HepG2 (cell line): ENCODE measurements around the gene ALOX5AP. TPM values are rescaled to one million over a fixed set of nuclear protein-coding genes. Genes with fewer than 3 reads are reported as not detected.

Experiments used
- ATAC-seq: fragments of 200-7000 bp; cut with Tn5 transposase; 3 replicates; pipeline ENCODE4 v1.9.1; 2020; ENCODE audit warnings: mild to moderate bottlenecking, moderate library complexity
- Bru-seq: library from RNA; stranded (reverse); fragments of 400-500 nt; gene quantifications from one replicate; lab custom pipeline; 2021; lab: Mats Ljungman, UMichigan
- BruChase-seq, 2 experiments: library from RNA; stranded (reverse); fragments of 400-500 nt; gene quantifications; one replicate each; lab custom pipeline; 2021; lab: Mats Ljungman, UMichigan
- BruUV-seq: library from RNA; stranded (reverse); fragments of 400-500 nt; replicated peaks from 2 replicates; lab custom pipeline; 2021; lab: Mats Ljungman, UMichigan
- CTCF ChIA-PET: fragments of 300-600 bp; formaldehyde crosslinking; extraction: SDS; loops from one replicate; lab custom pipeline; 2021; ENCODE audit warnings: low total read pairs, inconsistent platforms, low intra/inter-chr PET ratio; lab: Yijun Ruan, JAX
- POLR2A ChIA-PET: fragments of 350-600 bp; sonication (Branson Sonifier 250); formaldehyde crosslinking; loops from one replicate; lab custom pipeline; 2020; ENCODE audit warnings: antibody characterized with exemption, inconsistent platforms; lab: Yijun Ruan, JAX
- DNase-seq: peaks from one replicate; pipeline ENCODE4 v3.0.0-alpha.2; 2015; ENCODE audit warnings: low spot score
- FAIRE-seq: peaks from 3 replicates; lab custom pipeline; 2011; peaks lifted over from hg19 to GRCh38; lab: Jason Lieb, UNC
- H2AFZ ChIP-seq: one replicate; pipeline ENCODE4 v1.6.1; 2011; ENCODE audit warnings: low read length, inconsistent platforms
- H3K27ac ChIP-seq: fragments of 300-600 bp; 3 replicates; pipeline ENCODE4 v1.8.0; 2011; ENCODE audit warnings: mixed run types, mild to moderate bottlenecking, mixed read lengths, low read length, inconsistent platforms; ENCODE audit not compliant: insufficient read depth; ENCODE audit errors: extremely low read length
- H3K27me3 ChIP-seq, 2 experiments: fragments of 200-600 bp in 1 of 2; 2 replicates in 1 of 2; 3 replicates in 1 of 2; pipeline versions ENCODE4 v1.6.0 to v1.8.0; 2011; ENCODE audit warnings: low read length in 2 of 2, mild to moderate bottlenecking in 2 of 2, moderate library complexity in 2 of 2, inconsistent platforms in 1 of 2; ENCODE audit not compliant: insufficient read depth in 2 of 2, control insufficient read depth in 1 of 2
- H3K36me3 ChIP-seq, 2 experiments: fragments of 200-600 bp in 1 of 2; replicated peaks in 1 of 2; 2 replicates in 1 of 2; 3 replicates in 1 of 2; pipeline versions ENCODE4 v1.5.1 to v1.8.0; 2011; ENCODE audit warnings: low read length in 2 of 2, inconsistent platforms in 1 of 2; ENCODE audit not compliant: insufficient read depth in 2 of 2, control insufficient read depth in 1 of 2
- H3K4me1 ChIP-seq: 2 replicates; pipeline ENCODE4 v1.5.1; 2012; ENCODE audit warnings: low read length, inconsistent platforms; ENCODE audit not compliant: insufficient read depth
- H3K4me2 ChIP-seq: 2 replicates; pipeline ENCODE4 v1.6.0; 2011; ENCODE audit warnings: low read depth, low read length, inconsistent platforms
- H3K4me3 ChIP-seq, 3 experiments: fragments of 200-600 bp in 1 of 3; sonication (generic), shearing (Covaris generic) in 1 of 3; replicated peaks in 1 of 3; 2 replicates each; pipeline ENCODE4 v1.5.1; 2011 to 2016; ENCODE audit warnings: low read length in 3 of 3, inconsistent platforms in 2 of 3, low read depth in 2 of 3, mild to moderate bottlenecking in 2 of 3, control low read depth in 1 of 3, mixed read lengths in 1 of 3; ENCODE audit not compliant: insufficient read depth in 1 of 3
- H3K79me2 ChIP-seq: one replicate; pipeline ENCODE4 v1.6.1; 2011; ENCODE audit warnings: low read length, inconsistent platforms; ENCODE audit not compliant: insufficient read depth
- H3K9ac ChIP-seq: 2 replicates; pipeline ENCODE4 v1.6.0; 2011; ENCODE audit warnings: mild to moderate bottlenecking, low read depth, low read length, inconsistent platforms; ENCODE audit not compliant: insufficient read depth
- H3K9me3 ChIP-seq: 2 replicates; pipeline ENCODE4 v1.5.1; 2012; ENCODE audit warnings: mild to moderate bottlenecking, low read length
- H4K20me1 ChIP-seq: 2 replicates; pipeline ENCODE4 v1.6.0; 2011; ENCODE audit warnings: inconsistent platforms, mild to moderate bottlenecking, low read length, moderate library complexity; ENCODE audit not compliant: insufficient read depth
- AHR ChIP-seq: IDR thresholded peaks from 2 replicates; pipeline ENCODE4 v1.6.1; 2018; ENCODE audit warnings: missing genetic modification reagents, missing compliant biosample characterization
- CERS6 ChIP-seq: sonication (generic); formaldehyde crosslinking; IDR thresholded peaks from 2 replicates; pipeline ENCODE4 v1.5.0; 2020; ENCODE audit warnings: missing genetic modification reagents
- CREM ChIP-seq, 2 experiments: sonication (generic) in 1 of 2; formaldehyde crosslinking in 1 of 2; IDR thresholded peaks; 2 replicates each; pipeline versions ENCODE4 v1.4.0 to v1.6.1; 2016 to 2020; ENCODE audit warnings: antibody characterized with exemption in 1 of 2, mild to moderate bottlenecking in 1 of 2, missing genetic modification reagents in 1 of 2
- KDM3A ChIP-seq: IDR thresholded peaks from 2 replicates; pipeline ENCODE4 v1.6.1; 2018; ENCODE audit warnings: low read depth, missing compliant biosample characterization
- MIER2 ChIP-seq: IDR thresholded peaks from 2 replicates; pipeline ENCODE4 v1.6.1; 2016; ENCODE audit warnings: missing biosample characterization, missing genetic modification reagents
- MLXIP ChIP-seq: sonication (generic); formaldehyde crosslinking; IDR thresholded peaks from 2 replicates; pipeline ENCODE4 v1.9.0; 2021; ENCODE audit warnings: missing genetic modification reagents, borderline replicate concordance
- MTF1 ChIP-seq: sonication (generic); formaldehyde crosslinking; IDR thresholded peaks from 2 replicates; pipeline ENCODE4 v1.5.0; 2020; ENCODE audit warnings: missing genetic modification reagents
- NFKBIZ ChIP-seq: IDR thresholded peaks from 2 replicates; pipeline ENCODE4 v1.6.1; 2018; ENCODE audit warnings: missing genetic modification reagents, missing compliant biosample characterization
- NR2F2 ChIP-seq: IDR thresholded peaks from 2 replicates; pipeline ENCODE4 v1.6.1; 2012; ENCODE audit warnings: low read depth, inconsistent platforms, borderline replicate concordance
- ZNF18 ChIP-seq: sonication (generic); formaldehyde crosslinking; IDR thresholded peaks from 2 replicates; pipeline ENCODE4 v1.8.0; 2022; ENCODE audit warnings: mild to moderate bottlenecking, missing genetic modification reagents; ENCODE audit not compliant: insufficient replicate concordance
- ZNF263 ChIP-seq: sonication (generic); formaldehyde crosslinking; IDR thresholded peaks from 2 replicates; pipeline ENCODE4 v1.4.0; 2020; ENCODE audit warnings: missing genetic modification reagents
- ZNF292 ChIP-seq: sonication (generic); formaldehyde crosslinking; IDR thresholded peaks from 2 replicates; pipeline ENCODE4 v1.8.1; 2022; ENCODE audit warnings: mild to moderate bottlenecking, low read depth, missing genetic modification reagents, borderline replicate concordance
- ZNF749 ChIP-seq: sonication (generic); formaldehyde crosslinking; IDR thresholded peaks from 2 replicates; pipeline ENCODE4 v1.8.0; 2022; ENCODE audit warnings: mild to moderate bottlenecking, missing genetic modification reagents, moderate library complexity, borderline replicate concordance
- WGBS: methylation state at CpG from one replicate; pipeline ENCODE4 v1.1.6; 2017; ENCODE audit warnings: low lambda C conversion rate; 5-methylcytosine and 5-hydroxymethylcytosine counted together
- in situ Hi-C: cut with HindIII; loops from 2 replicates; pipeline ENCODE4 v1.10.0; 2017; ENCODE audit warnings: low pct_unique_long_range_greater_than_20kb; ENCODE audit not compliant: extremely low pct_ligation_motif_present
- intact Hi-C: fragments of 100-400 bp; cut with micrococcal nuclease; formaldehyde crosslinking; loops from one replicate; pipeline ENCODE4 v1.10.0; 2022; ENCODE audit not compliant: unreplicated experiment
- long read RNA-seq, 2 experiments: library from RNA in 1 of 2; library from polyadenylated mRNA in 1 of 2; stranded (forward) in 1 of 2; unstranded in 1 of 2; transcript quantifications; one replicate each; pipeline ENCODE4 v2.0.0, GENCODE V29; 2019 to 2022
- polyA minus RNA-seq, 3 experiments: library from RNA; depleted of rRNA, polyadenylated mRNA; stranded (reverse); fragments of >200 nt; gene quantifications; 2 replicates each; pipeline ENCODE4 v1.2.3, GENCODE V29; 2011; ENCODE audit warnings: low replicate concordance in 1 of 3
- polyA plus RNA-seq, 8 experiments: library from polyadenylated mRNA; depleted of rRNA in 3 of 8; stranded (reverse) in 7 of 8; unstranded in 1 of 8; fragments of >200 nt; fragmentation: Illumina TruSeq in 4 of 8; extraction: Trizol in 4 of 8; gene quantifications; 2 replicates each; pipeline versions ENCODE4 v1.2.1 to v1.2.3, GENCODE V29; 2011 to 2016; ENCODE audit warnings: low read depth in 4 of 8, missing spikeins in 1 of 8, mixed read lengths in 1 of 8; ENCODE audit not compliant: insufficient read depth in 1 of 8
- total RNA-seq, 5 experiments: library from RNA; depleted of rRNA; stranded (reverse); fragments of >200 nt; fragmentation: Illumina TruSeq; extraction: Trizol; gene quantifications; 2 replicates each; pipeline ENCODE4 v1.2.3, GENCODE V29; 2016; ENCODE audit warnings: low read depth in 1 of 5

ALOX5AP gene
- total RNA-seq (2016; rRNA removed; fragmentation: Illumina TruSeq; extraction: Trizol) (0.70 and 0.97 TPM in 2 replicates), polyA plus RNA-seq (2011; rRNA removed) (0.50 and 1.2 TPM in 2 replicates), polyA minus RNA-seq (2011; rRNA and poly(A)+ RNA removed; ENCODE audit: low replicate concordance) (0.56 and 0.91 TPM in 2 replicates), Bru-seq, nascent RNA (percentile 12 among the genes with signal in this experiment), BruChase-seq, experiment 1, labeled RNA remaining after a 6-hour chase (percentile 6 among the genes with signal in this experiment), BruChase-seq, experiment 2, labeled RNA remaining after a 2-hour chase (percentile 9 among the genes with signal in this experiment)
- total RNA-seq (2016; cell fraction: cytosol; rRNA removed; fragmentation: Illumina TruSeq; extraction: Trizol; ENCODE audit: low read depth): 1.1 and 2.0 TPM in 2 replicates
- total RNA-seq (2016; cell fraction: insoluble cytoplasmic fraction; rRNA removed; fragmentation: Illumina TruSeq; extraction: Trizol): 0.37 and 1.2 TPM in 2 replicates
- total RNA-seq (2016; cell fraction: membrane; rRNA removed; fragmentation: Illumina TruSeq; extraction: Trizol): 0.80 and 2.1 TPM in 2 replicates
- total RNA-seq (2016; cell fraction: nucleus; rRNA removed; fragmentation: Illumina TruSeq; extraction: Trizol): not detected in 2 replicates
- 0.30 and 0.59 TPM in 2 replicates for polyA plus RNA-seq (2011; cell fraction: cytosol; rRNA removed)
- polyA plus RNA-seq (2011; cell fraction: nucleus; rRNA removed): 0.21 and 0.27 TPM in 2 replicates
- 2.3 TPM in 1 of 2 replicates, not detected in the other for polyA plus RNA-seq (2012)
- polyA plus RNA-seq (2016; cell fraction: cytosol; fragmentation: Illumina TruSeq; extraction: Trizol; ENCODE audit: low read depth): 1.2 and 1.8 TPM in 2 replicates
- polyA plus RNA-seq (2016; cell fraction: insoluble cytoplasmic fraction; fragmentation: Illumina TruSeq; extraction: Trizol; ENCODE audit: low read depth): 1.7 and 1.9 TPM in 2 replicates
- 2.2 and 2.3 TPM in 2 replicates for polyA plus RNA-seq (2016; cell fraction: membrane; fragmentation: Illumina TruSeq; extraction: Trizol; ENCODE audit: low read depth)
- 0.77 TPM in 1 of 2 replicates, not detected in the other for polyA plus RNA-seq (2016; cell fraction: nucleus; fragmentation: Illumina TruSeq; extraction: Trizol; ENCODE audit: insufficient read depth, low read depth)
- polyA minus RNA-seq (2011; cell fraction: cytosol; rRNA and poly(A)+ RNA removed): not detected in 2 replicates
- not detected in 2 replicates for polyA minus RNA-seq (2011; cell fraction: nucleus; rRNA and poly(A)+ RNA removed)
- long read RNA-seq, experiment 1: 0 reads
- long read RNA-seq, experiment 2: 0 reads

- DNase-seq (no peak), ATAC-seq (no peak), FAIRE-seq (no peak)
- in situ Hi-C loops (no loop called here), intact Hi-C loops (no loop called here)
- CTCF ChIA-PET: no interaction called here
- Histone ChIP-seq H3K36me3 (no peaks in the 10 kb centered on the region), H3K9me3 (no peaks in the 10 kb centered on the region), H3K27me3 (peaks cover 2 to 7% of the 10 kb centered on the region in 2 experiments; a peak in 2 of 5 replicates), H3K27ac (no peak within 1 kb of the TSS), H3K79me2 (no peaks in the 10 kb centered on the region), H3K4me2 (no peak within 1 kb of the TSS), H2AFZ (no peak within 1 kb of the TSS), H4K20me1 (no peaks in the 10 kb centered on the region), H3K4me3 (no peak within 1 kb of the TSS), H3K9ac (no peak within 1 kb of the TSS), H3K4me1 (peaks cover 28% of the 10 kb centered on the region)
- 27% methylated on average over 6 of the region's 6 CpGs for WGBS
- POLR2A ChIA-PET: no interaction called here
- BruUV-seq: no TSS peak
- TF ChIP-seq MLXIP (no peak), MIER2 (CRISPR knock-in tag) (no peak), ZNF18 (CRISPR knock-in tag) (no peak), ZNF749 (CRISPR knock-in tag) (no peak), CERS6 (CRISPR knock-in tag) (no peak), MTF1 (CRISPR knock-in tag) (no peak), KDM3A (CRISPR knock-in tag) (no peak), NR2F2 (no peak), CREM (IDR thresholded peaks at IDR 0.05) (no peak), CREM (CRISPR knock-in tag; IDR thresholded peaks at IDR 0.05) (no peak), AHR (CRISPR knock-in tag) (no peak), NFKBIZ (CRISPR knock-in tag) (no peak), ZNF263 (no peak), ZNF292 (no peak)
Measured at GRCh38 chr13:30735025-30735871, at the start of gene ALOX5AP. Gene ALOX5AP, plus strand, starts transcription at chr13:30735543. Its CDS starts 63 bp downstream, at chr13:30735606.
